ENCODE measurements around the gene BANF2.
"Not testable (repeated sequence)": the region's sequence is repeated elsewhere in the genome, so short reads cannot be mapped to it uniquely, and the experiment has no call there.

The BANF2 gene

DNA sequence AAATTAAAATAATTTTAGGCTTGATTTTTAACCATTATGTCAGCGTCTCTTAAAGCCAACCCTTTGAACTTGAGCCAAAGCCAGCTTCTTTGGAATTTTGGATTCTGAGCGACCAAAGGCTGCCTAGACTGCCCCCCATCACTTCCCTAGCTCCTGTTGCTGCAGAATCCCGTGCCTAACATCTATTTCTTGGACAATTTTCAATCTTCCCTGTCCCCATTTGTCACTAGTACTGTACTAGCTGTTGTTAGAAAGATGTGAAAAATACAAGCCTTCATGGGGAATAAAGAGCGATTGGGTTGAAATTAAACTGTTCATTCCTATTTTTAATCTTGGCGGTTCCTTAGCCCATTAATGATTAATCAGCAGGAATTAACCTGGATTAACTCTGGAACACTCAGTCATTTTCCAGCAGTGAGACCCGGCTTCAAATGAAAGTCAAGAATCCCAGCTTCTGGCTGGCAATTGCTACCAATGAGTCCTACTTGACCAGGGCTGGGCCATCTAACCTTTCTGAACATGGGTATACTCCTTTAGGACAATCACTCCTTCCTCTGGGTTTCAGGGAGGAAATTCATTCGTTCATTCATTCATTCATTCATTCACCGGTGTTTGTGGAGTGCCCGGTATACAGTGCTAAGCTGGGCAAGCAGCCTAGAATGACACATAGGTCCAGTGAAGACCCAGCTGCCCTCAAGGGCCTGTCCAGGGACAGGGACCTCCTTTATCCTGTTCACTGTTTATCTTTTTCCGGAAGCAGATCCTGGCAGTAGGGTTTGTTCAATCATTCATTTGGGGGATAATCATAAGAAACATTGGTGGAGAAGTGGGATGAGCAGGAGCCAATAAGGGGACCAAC is 16.3 kb upstream of the BANF2 start:
- DNase-seq (ENCODE audit: low read depth), result no peak

DNA sequence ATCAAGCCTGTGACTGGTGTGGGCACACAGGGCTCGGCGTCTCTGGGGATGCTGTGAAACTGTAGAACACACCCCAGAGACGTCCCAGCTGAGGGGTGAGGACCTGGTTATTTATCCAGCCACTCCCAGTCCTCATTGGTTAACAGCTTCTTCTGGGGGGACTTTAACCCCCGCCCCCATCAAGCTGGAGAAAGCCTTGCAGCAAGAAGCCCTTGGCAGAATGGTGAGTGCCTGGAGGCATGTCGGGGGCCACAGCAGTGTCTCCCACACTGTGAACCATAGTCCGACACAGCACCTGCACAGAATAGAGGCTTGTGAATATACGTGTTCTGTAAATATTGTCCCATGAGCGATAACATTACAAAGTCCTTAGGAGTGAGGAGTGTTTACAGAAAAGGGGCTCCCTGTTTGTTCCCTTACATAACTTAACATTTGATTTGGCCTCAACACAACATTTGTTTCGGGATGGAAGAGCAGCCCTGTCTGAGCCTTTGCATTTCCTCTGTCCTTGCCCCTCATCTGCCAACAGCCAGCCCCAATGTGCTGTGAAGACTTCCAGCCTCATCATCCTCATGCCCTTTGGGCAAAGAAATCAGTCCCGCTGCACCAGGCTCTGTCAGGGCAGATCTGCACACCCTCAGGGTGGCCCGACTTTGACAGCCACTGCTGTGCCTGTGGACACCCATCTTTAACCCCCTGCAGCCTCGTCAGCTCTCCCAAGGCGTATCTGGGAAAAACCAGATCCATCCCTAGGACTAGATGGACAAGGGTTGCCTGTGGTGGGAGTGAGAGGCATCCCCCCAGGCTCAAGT is 15.5 kb upstream of the BANF2 start:
- DNase-seq (ENCODE audit: low read depth), result no peak

DNA sequence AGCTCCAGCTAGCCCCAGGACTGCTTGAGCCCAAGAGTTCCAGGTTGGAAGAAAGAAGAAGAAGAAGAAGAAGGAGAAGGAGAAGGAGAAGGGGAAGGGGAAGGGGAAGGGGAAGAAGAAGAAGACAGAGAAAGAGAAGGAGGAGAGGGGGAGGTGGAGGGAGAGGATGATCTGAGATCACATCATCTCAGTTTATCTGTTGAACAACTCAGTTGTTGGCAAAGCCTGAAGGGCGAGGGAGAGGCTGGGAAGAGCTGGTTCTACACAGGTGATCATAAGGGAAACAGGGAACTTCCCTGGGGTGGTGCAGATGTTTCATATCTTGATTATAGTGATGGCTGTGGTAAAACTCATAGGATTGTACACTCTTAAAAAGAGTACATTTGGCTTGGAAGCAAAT is 14.6 kb upstream of the BANF2 start:
- no peak for DNase-seq (ENCODE audit: low read depth)

DNA sequence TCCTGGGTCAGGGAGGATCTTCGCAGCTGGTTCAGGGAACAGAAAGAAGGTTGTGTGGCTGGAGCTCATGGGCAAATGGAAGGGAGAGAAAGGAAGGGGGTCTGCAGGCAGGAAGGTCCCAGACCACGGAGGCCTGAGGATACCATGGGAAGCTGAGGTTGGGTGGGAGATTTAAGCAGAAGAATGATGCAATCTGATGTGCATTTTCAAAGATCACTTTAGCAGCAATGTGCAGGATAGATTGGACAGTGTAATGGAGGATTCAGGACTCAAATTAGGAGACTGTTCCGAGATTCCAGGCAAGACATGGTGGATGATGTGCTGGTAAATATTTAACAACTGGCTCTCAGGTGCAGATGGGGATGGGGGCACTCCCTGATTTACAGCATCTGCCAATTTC is 12.0 kb upstream of the BANF2 start:
- DNase-seq (ENCODE audit: low read depth), result no peak

DNA sequence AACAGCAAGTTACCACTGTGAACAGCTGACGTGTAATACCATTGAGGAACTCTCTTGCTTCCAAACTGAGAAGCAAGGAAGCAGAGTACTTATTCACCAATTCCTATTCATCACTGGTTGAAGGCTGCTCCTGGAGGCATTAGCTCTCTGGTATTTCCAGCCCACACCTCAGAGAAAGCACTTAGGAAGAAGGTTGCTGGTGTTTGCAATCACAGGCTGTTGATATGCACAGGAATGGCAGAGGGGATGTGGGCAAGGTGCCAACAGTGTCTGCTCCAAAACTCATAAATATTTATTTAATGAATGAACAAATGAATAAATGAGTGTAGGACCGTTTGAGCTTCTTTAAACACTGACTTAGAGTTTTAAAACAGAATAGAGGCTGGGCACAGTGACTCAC is 10.8 kb upstream of the BANF2 start:
- DNase-seq (ENCODE audit: low read depth), result no peak

DNA sequence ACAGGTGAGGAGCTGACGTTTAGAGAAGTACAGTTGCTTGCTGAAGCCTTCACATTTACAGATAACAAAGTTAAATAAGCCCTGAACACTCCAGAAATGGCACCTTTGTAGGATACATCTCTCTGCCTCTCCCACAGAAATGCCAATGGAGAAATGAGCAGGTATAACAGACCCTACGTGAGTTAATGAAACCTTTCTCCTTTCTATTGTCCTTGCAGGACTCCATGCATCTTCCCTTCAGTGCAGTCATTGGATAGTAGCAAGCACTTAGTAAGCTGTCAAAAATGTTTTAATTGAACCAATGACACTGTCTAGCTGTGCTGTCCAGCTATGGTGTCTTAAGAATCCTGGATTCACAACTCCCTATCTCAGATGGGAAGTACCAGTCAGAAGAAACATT is 9.6 kb upstream of the BANF2 start:
- DNase-seq (ENCODE audit: low read depth), result no peak

DNA sequence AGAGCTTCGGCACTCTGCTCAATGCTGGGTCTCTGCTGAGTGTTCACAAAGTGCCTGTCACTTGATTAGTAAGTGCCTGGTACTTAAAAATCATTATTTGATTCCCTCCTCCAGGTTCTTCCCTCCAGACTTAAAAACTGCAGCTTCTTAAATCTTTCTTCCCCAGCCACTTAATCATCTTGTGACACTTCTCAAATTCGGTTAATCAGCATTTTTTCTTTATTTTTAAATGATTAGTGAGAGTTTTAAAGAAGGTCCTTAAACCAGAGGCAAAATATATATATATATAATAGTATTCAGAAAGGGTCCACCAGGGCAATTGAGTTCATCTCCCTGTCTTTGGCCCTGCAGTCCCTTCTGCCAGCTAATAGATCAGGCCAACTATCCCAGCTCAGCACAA is 8.0 kb upstream of the BANF2 start:
- no peak for DNase-seq (ENCODE audit: low read depth)

DNA sequence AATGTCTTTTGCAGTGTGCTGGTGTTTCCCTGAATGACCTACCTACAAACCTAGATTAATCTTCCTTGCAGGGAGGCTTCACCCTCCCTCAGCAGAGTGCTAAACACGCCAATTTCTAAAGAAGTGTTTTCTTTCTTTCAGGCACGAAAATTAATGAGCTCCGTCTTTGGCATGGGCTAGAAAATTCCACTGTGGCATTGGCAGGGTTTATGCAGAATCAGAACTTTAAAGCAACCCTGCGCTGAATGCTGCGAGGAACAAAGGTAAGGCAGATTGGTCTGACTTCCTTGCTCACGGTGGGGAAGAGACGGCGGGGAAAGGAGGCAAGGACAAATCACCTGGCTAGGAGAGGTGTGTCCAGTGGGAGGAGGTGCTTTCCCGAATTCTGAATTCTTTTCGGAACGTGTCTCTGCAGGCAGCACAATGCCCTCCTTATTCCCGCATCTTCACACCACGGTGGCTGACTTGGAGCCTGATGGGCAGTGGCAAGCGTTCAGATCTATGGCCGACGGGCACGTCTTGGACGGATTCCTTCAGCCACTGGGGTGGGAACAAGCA is 6.2 kb upstream of the BANF2 start:
- DNase-seq (ENCODE audit: low read depth), result no peak

DNA sequence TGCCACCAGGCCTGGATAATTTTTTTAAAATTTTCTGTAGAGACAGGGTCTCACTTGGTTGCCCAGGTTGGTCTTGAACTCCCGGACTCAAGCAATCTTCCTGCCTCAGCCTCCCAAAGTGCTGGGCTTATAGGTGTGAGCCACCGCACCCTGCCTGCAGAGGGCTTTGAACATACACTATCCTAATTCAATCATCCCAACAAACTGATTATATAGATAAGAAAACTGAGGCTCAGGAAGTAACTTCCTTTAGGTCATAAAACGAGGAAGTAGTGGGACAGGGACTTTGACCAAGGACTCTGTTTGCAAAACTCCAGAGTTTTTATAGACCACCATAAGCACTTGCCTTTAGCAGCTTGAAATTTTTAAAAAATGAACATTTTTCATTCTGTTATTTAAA is 5.0 kb upstream of the BANF2 start:
- DNase-seq (ENCODE audit: low read depth), result no peak

DNA sequence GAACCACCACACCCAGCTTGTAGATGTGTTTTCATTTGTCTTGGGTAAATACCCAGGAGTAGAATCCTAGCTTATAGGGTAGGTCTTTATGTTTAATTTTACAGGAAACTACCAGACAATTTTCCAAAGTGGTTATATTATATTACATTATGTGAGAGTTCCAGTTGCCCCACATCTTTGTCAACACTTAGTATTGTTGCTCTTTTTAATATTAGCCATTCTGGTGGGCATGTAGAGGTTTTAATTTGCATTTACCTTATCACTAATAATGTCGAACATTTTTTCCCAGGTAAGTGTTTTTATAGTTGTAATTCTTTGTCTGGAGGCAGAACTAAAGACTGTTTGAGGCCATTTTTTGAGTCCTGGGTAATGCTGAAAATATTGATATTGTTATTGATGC is 3.5 kb upstream of the BANF2 start:
- no peak for DNase-seq (ENCODE audit: low read depth)

DNA sequence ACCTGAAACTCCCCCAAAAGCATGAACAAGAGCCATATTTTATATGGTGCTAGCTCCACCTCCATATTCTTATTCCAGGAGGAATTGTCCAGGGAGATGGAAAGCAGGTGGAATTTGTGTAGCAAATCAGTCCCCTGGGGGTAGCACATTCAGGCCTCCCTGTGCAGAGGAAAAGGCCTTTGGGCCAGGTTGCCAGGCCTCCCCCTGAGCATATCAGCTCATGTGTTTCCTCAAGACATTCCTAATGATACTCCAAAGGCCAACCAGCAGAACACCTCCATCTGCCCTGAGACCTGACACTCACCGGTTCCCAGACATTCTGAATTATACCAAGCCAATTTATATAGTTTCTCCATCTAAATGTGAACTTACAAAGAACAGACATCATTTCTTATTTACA is 2.6 kb upstream of the BANF2 start:
- no peak for DNase-seq (ENCODE audit: low read depth)

DNA sequence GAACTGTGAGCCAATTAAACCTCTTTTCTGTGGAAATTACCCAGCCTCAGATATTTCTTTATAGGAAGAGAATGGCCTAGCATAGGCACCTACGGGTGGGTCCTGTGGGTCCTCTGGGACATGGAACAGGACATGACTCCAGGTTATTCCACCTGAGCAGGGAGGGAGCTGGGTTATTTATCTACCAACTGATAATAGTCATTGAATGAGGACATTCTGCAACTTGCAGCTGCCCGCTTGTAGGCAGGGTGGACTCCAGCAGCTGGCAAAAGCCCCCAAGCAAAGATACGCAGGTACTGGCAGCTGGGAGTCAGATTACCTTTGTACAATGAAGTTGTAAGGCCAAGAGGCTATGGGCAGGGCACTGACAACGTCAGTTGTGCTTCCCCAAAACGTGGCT is 1.4 kb upstream of the BANF2 start:
- DNase-seq (ENCODE audit: low read depth), result no peak

DNA sequence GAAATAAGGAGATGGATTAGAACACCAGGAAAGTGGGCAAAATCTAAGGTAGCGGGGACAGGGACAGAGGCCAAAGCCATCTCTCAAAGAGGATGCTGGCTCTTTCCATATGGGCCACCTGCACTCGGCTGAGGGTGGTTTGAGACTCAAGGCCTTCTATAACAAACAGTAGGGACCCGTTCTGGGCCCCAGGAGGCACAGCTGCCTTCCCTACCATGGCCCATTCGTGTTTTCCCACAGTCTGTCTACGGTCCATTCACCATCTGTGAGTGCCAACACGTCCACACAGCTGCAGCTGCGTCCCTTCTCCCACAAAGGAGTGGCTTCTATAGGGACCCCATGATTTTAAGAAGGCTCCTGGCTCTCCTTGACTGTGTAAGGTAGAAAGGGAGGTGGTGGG is 871 bp downstream of the BANF2 start:
- DNase-seq (ENCODE audit: low read depth), result no peak

DNA sequence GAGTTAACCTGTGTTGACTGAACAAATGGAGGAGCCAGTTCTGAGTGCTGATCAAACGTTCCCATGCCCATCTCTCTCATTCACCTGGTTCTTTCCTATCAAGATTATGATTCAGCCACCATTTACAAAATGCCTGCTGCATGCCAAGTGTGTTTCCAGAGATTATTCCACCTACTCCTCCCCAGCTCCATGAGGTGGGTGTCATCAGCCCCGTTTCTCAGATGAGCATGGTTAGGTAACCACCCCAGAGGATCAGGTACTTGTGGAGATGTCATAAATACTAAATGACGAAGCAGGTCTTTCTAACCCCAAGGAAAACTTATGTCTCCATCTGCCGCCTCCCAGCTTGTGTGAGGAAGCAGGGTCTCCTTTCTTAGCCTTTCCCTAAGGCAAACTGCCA is 2.1 kb downstream of the BANF2 start:
- DNase-seq (ENCODE audit: low read depth), result no peak

DNA sequence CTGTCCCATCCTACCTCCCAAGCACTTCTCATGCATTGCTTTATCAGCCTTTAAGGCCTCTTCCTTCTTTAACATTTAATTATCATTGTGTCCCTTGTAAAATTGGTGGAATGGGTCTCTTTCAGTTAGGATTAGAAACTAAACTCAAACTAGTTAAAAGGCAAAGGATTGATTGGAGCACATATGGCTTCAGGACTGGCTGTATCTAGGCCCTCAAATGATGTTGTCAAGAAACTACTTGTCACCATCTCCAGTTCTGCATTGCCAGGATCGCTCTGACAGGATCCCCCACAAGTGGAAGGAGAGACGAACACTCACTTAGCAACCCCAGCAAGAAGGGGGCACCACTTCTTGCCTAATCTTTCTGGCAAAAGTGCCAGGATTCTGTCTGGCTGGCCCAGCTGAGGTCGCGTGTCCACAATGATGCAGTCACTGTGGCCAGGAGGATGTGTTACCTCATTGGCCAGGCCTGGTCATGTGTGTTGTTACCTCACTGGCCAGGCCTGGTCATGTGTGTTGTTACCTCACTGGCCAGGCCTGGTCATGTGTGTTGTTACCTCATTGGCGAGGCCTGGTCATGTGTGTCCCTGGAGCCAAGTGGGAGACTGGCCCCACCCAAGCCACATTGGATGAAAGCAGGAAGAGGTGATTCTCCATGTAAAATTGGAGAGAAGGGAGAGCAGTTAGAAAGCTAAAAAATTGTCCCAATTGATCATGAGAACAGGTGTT is 5.0 kb downstream of the BANF2 start:
- no peak for DNase-seq (ENCODE audit: low read depth)

DNA sequence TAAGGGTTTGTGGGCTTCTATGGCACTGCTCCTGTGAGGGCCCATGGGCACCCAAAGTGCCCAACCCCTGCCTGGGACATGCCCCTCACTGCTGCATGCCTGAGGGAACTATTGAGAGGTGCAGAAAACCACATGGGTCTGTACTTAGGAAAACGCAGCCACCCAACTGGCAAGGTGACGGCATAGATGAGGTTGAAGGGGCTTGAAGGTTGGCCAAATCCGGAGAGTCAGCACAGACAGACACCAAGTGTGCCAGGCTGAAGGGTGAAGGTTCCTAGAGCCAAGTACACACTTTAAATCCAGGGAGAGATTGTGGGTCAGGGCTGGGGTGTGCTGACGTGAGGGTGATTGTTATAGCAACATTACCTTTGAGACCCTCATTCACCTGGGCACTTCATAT is 6.2 kb downstream of the BANF2 start:
- DNase-seq (ENCODE audit: low read depth), result no peak

DNA sequence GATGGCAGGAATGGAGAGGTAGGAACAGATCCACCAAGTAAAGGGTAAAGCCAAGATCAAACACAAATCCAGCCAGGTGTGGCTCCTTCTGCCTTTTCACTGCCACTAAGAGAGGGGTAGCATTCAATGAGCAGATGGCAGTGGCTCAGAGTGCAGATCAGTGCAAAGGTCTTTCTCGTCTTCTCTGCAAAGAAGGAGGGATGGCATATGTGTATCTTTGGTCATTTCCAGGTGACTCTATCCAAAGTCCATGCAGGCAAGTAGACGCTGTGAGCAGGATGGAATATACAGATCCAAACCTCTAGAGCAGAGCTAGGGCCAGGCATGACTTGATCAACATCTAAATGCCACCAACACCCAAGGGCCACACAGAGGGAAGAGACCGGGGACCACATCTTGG is 6.9 kb downstream of the BANF2 start:
- DNase-seq (ENCODE audit: low read depth), result no peak

DNA sequence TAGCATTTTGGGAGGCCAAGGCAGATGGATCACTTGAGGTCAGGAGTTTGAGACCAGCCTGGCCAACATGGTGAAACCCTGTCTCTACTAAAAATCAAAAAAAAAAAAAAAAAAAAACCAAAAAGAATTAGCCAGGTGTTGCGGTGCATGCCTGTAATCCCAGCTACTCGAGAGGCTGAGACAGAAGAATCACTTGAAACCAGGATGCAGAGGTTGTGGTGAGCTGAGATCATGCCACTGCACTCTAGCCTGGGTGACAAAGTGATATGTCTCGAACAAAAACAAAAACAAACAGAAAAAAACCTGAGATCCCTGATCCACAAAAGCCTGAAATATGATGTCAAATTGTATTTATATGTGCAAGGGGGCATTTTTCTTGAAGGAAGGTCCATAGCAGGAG is 8.2 kb downstream of the BANF2 start:
- not testable (repeated sequence) for DNase-seq (ENCODE audit: low read depth)

DNA sequence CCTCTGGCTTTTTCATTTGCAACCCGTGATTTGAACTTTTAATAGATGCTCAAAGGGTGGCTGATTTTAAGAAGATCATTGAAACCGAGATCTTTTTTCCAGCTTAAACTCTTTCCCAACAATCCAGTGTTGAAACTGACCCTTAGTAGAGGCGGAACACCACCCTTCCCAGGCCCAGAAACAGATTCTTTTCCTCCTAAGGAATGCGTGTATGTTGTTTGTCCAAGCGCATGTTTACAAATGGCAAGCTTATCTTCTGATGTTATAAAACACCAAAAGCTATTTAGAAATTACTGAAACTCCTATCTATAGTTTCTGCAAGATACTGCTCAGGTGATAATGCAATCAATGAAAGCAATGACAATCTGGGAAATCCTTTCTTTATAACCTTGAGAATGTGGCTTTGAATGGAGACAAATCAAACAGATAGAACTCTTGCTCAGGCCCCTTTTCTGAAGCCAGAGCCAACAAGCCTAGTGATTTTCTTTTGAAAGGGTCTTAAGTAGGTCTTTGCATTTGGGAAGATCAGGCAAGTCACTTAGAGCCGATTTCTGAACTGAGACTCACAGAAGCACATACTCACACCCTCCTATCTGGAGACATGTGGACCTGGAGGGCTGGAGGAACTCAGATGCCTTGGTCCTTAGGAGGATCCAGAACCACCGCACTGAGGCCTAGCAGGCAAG is 9.1 kb downstream of the BANF2 start:
- no peak for DNase-seq (ENCODE audit: low read depth)

DNA sequence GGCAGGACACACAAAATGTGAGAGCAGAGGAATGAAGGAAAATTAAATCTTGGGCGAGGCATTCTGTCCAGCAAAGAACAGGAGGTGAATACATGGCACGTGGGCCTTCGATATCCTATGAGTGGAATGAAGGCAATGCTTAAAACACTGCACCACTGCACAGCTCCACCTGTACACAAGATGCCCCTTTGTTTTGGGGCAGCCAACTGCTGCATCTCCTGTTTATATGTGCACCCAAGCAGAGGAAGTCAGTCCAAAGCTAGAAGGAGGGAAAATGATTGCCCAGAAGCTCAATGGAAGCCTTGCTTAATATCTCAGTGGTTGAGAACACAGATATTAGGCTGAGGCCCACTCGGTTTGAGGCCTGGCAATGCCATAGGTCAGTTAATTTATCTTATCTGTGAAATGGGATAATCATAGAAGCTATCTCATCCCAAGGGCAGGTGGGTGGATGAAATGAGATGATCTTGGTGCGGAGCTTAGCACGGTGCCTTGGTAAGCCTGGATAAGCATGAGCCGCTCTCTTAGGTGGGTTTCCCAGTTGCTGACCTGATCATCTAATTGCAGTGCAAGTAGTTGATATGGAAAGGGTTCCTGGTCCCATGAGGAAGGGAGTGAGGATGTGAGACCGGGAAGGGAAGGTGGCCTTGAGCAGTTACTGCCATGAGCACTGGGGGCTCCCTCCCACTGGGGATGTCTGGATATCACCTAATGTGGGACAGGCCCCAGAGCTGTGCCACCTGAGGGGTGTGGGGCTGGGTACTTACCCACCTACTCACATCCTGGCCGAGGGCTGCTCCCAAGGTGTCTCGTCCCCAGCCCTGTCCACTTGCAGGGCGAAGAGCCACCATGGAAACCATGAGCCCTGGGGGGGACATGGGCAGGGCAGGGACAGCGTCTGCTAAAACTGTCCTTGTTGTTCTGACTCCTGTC is 9.9 kb downstream of the BANF2 start:
- no peak for DNase-seq (ENCODE audit: low read depth)

Measured in activated T-cell treated with anti-CD3 and anti-CD28 coated beads for 24 hours (primary cell).